Lung (tissue), 12 donors: ENCODE data around the gene BANK1. TPM values are rescaled to one million over a fixed set of nuclear protein-coding genes. Genes with fewer than 3 reads are reported as not detected.
"Not testable (repeated sequence)": the region's sequence is repeated elsewhere in the genome, so short reads cannot be mapped to it uniquely, and the experiment has no call there.

Experiments used
- ATAC-seq: fragments of 200-7000 bp; cut with Tn5 transposase; one replicate; pipeline ENCODE4 v1.9.1; 2020; ENCODE audit warnings: moderate number of reproducible peaks; ENCODE audit not compliant: insufficient read depth, low FRiP score
- DNase-seq, 3 donors: peaks; one replicate each; pipeline ENCODE4 v3.0.0-alpha.2; 2013 to 2017
- H3K27ac ChIP-seq, 2 donors: one replicate each; pipeline ENCODE4 v1.5.1; 2013; ENCODE audit warnings: mild to moderate bottlenecking in 2 of 2, moderate library complexity in 2 of 2, control low read depth in 1 of 2, inconsistent platforms in 1 of 2, low read depth in 1 of 2, low read length in 1 of 2
- H3K27me3 ChIP-seq, 3 donors: one replicate each; pipeline ENCODE4 v1.5.1; 2013; ENCODE audit warnings: low read length in 2 of 3; ENCODE audit not compliant: control insufficient read depth in 3 of 3, insufficient read depth in 3 of 3
- H3K36me3 ChIP-seq, 4 donors: one replicate each; pipeline ENCODE4 v1.5.1; 2013; ENCODE audit warnings: low read length in 4 of 4, mild to moderate bottlenecking in 1 of 4, moderate library complexity in 1 of 4; ENCODE audit not compliant: control insufficient read depth in 4 of 4, insufficient read depth in 4 of 4
- H3K4me1 ChIP-seq, 5 donors: one replicate each; pipeline ENCODE4 v1.5.1; 2013; ENCODE audit warnings: low read length in 5 of 5, mild to moderate bottlenecking in 2 of 5, moderate library complexity in 1 of 5; ENCODE audit not compliant: control insufficient read depth in 5 of 5, insufficient read depth in 5 of 5
- H3K4me3 ChIP-seq: one replicate; pipeline ENCODE4 v1.5.1; 2013; ENCODE audit warnings: mild to moderate bottlenecking, control low read depth, moderate library complexity
- H3K9ac ChIP-seq, 2 donors: one replicate each; pipeline ENCODE4 v1.5.1; 2013; ENCODE audit warnings: low read length in 2 of 2, control low read depth in 1 of 2; ENCODE audit not compliant: insufficient read depth in 1 of 2
- H3K9me3 ChIP-seq, 4 donors: one replicate each; pipeline ENCODE4 v1.5.1; 2013; ENCODE audit warnings: low read length in 3 of 4, mild to moderate bottlenecking in 1 of 4, moderate library complexity in 1 of 4; ENCODE audit not compliant: control insufficient read depth in 4 of 4, insufficient read depth in 3 of 4
- CTCF ChIP-seq: IDR thresholded peaks from 2 replicates; pipeline ENCODE4 v1.5.1; 2012; ENCODE audit warnings: mild to moderate bottlenecking; ENCODE audit errors: control extremely low read depth, extremely low read depth
- WGBS, 2 donors: extraction: QIAGEN DNeasy Blood & Tissue Kit; methylation state at CpG; one replicate each; pipeline ENCODE4 v1.1.7; 2013; 5-methylcytosine and 5-hydroxymethylcytosine counted together
- polyA plus RNA-seq, 2 donors: library from polyadenylated mRNA; stranded (reverse); fragments of 200-250 nt; gene quantifications; one replicate each; pipeline ENCODE4 v1.2.1, GENCODE V29; 2013
- total RNA-seq, 2 donors: library from RNA; depleted of rRNA in 1 of 2; stranded (reverse); fragments of >200 nt in 1 of 2; gene quantifications; one replicate each; pipeline ENCODE4 v1.2.1, GENCODE V29; 2014 to 2021
- donor health status: control.
- donor health status: control.
- donor health status: Bipolar disorder and iron deficiency.
- donor health status: healthy.
- donor health status: DM: yes; HTN: yes; CAD: no.

The BANK1 gene
- total and polyA plus RNA-seq, 4 donors, result 7.0 to 20.5 (median 8.9) TPM

DNA sequence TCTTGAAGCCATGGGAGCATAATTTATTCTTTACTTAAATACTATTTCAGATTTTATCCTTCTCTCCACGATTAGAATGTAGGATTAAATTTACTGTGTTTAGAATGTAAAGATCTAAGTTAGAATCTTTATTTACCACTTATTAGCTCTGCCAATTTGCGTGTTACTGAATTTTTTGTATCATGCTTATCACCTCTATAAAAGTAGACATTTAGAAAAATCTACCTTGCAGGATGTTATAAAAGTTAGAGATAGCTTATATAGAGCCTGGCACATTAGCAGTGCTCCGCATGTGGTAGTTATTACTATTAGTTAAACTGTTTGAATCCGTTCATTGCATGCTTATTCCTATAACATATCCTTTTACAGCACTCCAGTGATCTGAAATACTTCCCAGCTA is 97.9 kb downstream of the BANK1 start:
- no peak overlapping the region for H3K27ac ChIP-seq
- WGBS, 2 donors, result 92 to 96% methylated on average over 4 of the region's 4 CpGs
- H3K4me3 ChIP-seq, result no peak overlapping the region
- H3K9ac ChIP-seq, result no peak overlapping the region
- H3K27me3 ChIP-seq, result no peaks in the 10 kb centered on the region
- ATAC-seq (no peak), DNase-seq (no peak)
- no peaks in the 10 kb centered on the region for H3K4me1 ChIP-seq
- no peaks in the 10 kb centered on the region for H3K36me3 ChIP-seq
- no peaks in the 10 kb centered on the region for H3K9me3 ChIP-seq
- no peak for TF ChIP-seq CTCF

DNA sequence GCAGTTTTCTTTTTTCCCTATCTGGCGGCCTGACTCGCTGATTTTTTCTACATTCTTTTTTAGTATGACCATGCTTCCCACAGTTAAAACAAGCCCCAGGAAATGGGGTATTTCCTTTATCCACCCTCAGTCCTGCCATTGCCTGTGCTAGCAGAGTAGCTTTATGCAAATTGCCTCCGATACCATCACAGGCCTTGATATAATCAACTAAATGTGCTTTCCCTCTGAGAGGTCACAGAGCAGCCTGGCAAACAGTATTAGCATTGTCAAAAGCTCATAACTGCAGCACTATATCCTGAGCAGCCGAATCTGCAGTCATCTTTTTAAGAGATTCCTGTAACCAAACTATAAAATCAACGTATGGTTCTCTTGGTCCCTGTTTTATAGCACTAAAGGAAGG is 115.0 kb downstream of the BANK1 start:
- not testable (repeated sequence) for DNase-seq, H3K27ac ChIP-seq, H3K4me3 ChIP-seq, H3K27me3 ChIP-seq, H3K36me3 ChIP-seq, H3K4me1 ChIP-seq, H3K9ac ChIP-seq, ATAC-seq, H3K9me3 ChIP-seq
- WGBS, 2 donors, result 70 to 82% methylated on average over 5 of the region's 5 CpGs

DNA sequence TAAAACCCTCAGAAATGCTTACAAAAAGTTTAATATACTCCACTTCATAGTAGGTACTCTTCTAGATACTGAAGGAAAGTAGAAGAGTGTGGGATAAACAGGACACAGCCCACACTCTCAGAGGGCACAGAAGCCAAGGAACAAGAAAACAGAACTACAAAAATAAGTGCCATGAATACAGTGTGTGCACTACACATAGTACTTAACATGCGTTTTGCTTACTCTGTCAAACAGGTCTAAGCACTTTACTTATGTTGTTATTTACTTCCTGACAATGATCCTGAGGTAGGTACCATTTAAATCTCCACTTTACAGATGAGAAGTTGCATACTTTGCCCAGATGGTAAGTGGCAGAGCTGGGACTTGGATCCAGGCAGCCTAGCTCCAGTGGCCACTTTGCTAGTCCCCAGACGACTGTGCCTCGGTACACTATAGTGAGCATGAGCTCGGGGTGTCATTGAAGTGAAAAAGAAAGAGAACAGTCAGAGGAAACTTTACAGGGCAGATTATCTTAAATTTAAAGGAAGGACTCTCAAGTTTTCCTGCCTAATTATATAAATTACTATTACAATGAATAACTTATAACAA is 120.3 kb downstream of the BANK1 start:
- WGBS, 2 donors, result 73 to 82% methylated on average over 4 of the region's 4 CpGs
- Histone ChIP-seq H3K9ac (no peak overlapping the region), H3K4me3 (no peak overlapping the region), H3K36me3 (no peaks in the 10 kb centered on the region), H3K9me3 (peaks cover 0 to 5% (median 0%) of the 10 kb centered on the region in 4 donors), H3K4me1 (no peaks in the 10 kb centered on the region), H3K27ac (no peak overlapping the region), H3K27me3 (no peaks in the 10 kb centered on the region)
- no peak for DNase-seq
- no peak for ATAC-seq
- TF ChIP-seq CTCF, result no peak

DNA sequence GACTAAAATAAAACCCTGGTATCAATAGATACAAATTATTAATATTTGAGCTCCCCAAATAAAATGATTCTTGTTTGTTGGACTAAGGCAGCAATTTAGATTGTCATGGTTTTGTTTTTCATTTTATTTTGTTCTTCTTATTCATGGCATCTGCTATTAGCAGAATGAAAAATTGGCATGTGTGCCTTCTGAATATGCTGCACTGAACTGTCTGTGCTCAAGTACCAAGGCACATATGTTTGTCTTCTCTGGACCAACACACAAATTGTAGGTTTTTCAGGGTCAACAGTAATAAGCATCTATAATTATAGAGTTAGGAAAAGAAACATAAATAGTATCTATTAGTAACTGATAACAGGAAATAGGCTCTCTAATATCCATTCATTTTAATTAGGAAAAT is 121.1 kb downstream of the BANK1 start:
- H3K4me1 ChIP-seq, result no peaks in the 10 kb centered on the region
- H3K9me3 ChIP-seq, result peaks cover 0 to 4% (median 0%) of the 10 kb centered on the region in 4 donors
- DNase-seq (no peak), ATAC-seq (no peak)
- H3K36me3 ChIP-seq, result no peaks in the 10 kb centered on the region
- H3K4me3 ChIP-seq, result no peak overlapping the region
- no peak overlapping the region for H3K9ac ChIP-seq
- no peaks in the 10 kb centered on the region for H3K27me3 ChIP-seq
- no peak for TF ChIP-seq CTCF
- H3K27ac ChIP-seq, result no peak overlapping the region
